Rectal smooth muscle tissue (tissue), 1 donor: ENCODE results near the gene KCNAB3.

ENCODE experiments used
- H3K27ac ChIP-seq: one replicate; pipeline ENCODE4 v1.7.0; 2013; ENCODE audit warnings: low read depth, low read length, inconsistent platforms
- H3K27me3 ChIP-seq: one replicate; pipeline ENCODE4 v1.7.0; 2013; ENCODE audit warnings: low read length; ENCODE audit not compliant: control insufficient read depth, insufficient read depth
- H3K36me3 ChIP-seq: one replicate; pipeline ENCODE4 v1.7.0; 2013; ENCODE audit warnings: low read length; ENCODE audit not compliant: control insufficient read depth, insufficient read depth
- H3K4me1 ChIP-seq: one replicate; pipeline ENCODE4 v1.7.0; 2013; ENCODE audit warnings: low read length; ENCODE audit not compliant: control insufficient read depth, insufficient read depth
- H3K4me3 ChIP-seq: one replicate; pipeline ENCODE4 v1.7.0; 2013; ENCODE audit warnings: low read length
- H3K9ac ChIP-seq: one replicate; pipeline ENCODE4 v1.7.0; 2013; ENCODE audit warnings: low read length

The KCNAB3 gene

DNA sequence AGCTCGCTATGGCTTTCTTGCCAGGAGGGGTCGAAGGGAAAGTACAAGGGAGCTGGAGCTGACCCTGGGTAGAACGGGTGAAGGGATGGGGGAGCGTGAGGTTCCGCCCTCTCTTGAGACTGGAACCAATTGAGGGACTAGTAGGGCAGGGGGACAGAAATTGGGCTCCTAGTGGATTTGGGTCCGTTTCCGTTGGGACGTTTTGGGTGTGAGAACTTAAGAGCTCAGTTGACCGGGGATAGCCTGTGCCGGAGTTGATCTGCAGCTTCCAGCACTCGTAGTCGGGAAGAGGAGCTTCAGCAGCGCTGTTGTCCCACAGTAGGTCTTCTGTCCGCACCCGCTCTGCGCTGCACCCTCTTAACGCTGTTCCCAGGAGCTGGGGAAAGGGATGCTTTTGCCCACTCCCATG is 2.8 kb upstream of the KCNAB3 start:
- Histone ChIP-seq H3K9ac (peak overlapping the region; percentile 95), H3K36me3 (peaks cover 3% of the 10 kb centered on the region), H3K4me3 (peak overlapping the region; percentile 92), H3K27me3 (no peaks in the 10 kb centered on the region), H3K4me1 (peaks cover 10% of the 10 kb centered on the region), H3K27ac (peak overlapping the region; percentile 78)

DNA sequence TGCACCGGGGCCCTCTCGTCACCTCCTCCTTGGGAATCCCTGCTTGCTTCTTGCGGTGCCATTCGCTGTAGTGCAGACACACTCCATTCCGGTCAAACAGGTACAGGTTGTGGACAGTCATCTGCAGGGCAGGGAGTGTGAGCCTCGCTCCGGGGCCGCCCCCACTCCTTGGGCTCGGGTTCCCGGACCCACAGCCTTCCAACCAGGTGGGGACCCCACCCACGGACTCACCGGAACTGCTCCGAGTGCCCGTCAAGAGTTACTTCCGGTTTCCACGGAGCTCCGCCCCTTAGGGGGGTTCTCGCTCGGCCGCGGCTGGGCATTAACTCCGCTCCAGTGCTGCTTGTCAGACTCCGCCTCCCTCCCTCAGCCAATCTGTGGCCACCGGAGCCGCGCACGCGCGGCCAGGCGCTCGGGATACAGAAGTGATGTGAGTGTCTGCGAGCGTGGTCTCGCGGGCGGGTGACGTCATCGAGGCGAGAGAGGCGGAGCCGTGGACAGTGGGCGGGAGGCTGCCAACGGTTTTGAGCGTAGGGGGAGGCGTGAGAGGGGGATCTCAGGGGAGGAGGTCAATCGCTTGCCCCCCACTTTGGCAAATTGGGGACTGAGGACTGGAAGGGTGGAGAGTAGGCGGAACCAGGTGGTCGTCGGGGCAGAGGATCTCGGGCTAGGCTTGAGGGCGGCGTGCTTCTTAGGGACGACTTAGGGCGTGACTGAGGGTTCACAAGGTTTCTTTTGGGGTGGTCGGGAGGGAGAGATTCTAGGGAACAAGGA is 2.2 kb upstream of the KCNAB3 start, which contains the start of the genes CNTROB and TRAPPC1:
CNTROB (plus strand) TSS at position 498 of the 774 bp plus-strand sequence. CDS start 874 bp downstream, outside the sequence.
TRAPPC1 (minus strand) TSS at position 238 of the 774 bp plus-strand sequence; CDS start at position 121, 117 bp downstream.
- Histone ChIP-seq H3K27me3 (no peaks in the 10 kb centered on the region), H3K27ac (peak within 1 kb of the TSS; percentile 78), H3K36me3 (peaks cover under 1% of the 10 kb centered on the region), H3K4me1 (peaks cover 10% of the 10 kb centered on the region), H3K4me3 (peak within 1 kb of the TSS; percentile 92), H3K9ac (peak within 1 kb of the TSS; percentile 95)

DNA sequence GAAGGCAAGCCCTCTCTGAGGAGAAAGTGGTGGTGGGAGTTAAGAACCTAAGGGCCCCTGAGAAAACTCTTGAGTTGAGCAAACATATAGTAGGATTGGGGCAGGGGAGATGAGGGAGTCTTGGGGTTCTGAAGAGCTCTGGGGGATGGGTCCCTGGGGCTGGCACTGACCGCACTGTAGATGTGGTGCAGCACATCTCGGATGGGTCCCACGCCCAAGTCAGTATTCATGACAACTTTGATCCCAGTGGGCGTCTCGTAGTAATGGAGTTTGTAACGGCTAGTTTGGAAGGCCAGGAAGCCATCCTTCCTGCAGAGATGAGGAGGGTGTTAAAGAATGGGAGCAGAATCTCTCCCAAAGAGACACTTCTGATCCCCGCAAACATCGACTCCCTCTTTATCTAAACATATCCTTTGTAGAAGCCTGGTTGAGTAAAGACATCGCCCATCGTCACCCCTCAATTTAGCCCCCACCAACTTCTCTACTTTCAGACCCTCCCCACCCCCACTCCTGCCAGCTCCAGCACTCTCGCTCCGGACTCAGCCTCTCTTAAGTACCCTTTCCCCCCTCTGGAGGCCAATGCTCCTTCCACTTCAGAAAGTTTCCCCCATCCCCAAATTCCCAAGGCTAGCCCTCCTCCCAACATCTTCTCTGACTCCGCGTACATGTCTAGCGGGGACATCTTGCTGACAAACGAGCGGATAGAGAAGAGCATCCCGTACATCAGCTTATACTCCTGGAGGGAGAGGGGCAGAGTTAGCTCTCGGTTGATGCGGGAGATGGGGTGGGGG is 1.4 kb upstream of the KCNAB3 start:
- Histone ChIP-seq H3K9ac (no peak overlapping the region), H3K4me1 (peaks cover 10% of the 10 kb centered on the region), H3K27ac (no peak overlapping the region), H3K36me3 (no peaks in the 10 kb centered on the region), H3K27me3 (no peaks in the 10 kb centered on the region), H3K4me3 (peak overlapping the region; percentile 91)

DNA sequence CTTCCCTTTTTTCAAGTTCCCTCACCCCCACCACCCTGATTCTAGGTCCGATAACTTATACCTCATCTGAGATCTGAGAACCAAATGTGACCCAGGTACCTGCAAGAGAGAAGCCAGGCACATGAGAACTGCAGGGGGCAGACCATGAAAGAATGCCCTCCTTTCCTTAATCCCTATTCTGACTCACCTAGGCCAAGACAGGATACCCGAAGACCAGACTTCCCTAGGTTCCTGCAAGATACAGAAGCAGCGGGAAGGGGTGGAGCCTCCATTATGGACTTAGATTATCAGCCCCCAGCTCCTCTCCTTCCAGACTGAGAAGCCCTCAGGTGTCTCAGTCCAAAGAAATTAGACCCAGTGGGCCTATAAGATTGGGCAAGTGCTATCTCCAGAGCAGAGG is 2.1 kb downstream of the KCNAB3 start:
- Histone ChIP-seq H3K4me1 (no peaks in the 10 kb centered on the region), H3K9ac (no peak overlapping the region), H3K27me3 (no peaks in the 10 kb centered on the region), H3K27ac (no peak overlapping the region), H3K36me3 (no peaks in the 10 kb centered on the region), H3K4me3 (no peak overlapping the region)

DNA sequence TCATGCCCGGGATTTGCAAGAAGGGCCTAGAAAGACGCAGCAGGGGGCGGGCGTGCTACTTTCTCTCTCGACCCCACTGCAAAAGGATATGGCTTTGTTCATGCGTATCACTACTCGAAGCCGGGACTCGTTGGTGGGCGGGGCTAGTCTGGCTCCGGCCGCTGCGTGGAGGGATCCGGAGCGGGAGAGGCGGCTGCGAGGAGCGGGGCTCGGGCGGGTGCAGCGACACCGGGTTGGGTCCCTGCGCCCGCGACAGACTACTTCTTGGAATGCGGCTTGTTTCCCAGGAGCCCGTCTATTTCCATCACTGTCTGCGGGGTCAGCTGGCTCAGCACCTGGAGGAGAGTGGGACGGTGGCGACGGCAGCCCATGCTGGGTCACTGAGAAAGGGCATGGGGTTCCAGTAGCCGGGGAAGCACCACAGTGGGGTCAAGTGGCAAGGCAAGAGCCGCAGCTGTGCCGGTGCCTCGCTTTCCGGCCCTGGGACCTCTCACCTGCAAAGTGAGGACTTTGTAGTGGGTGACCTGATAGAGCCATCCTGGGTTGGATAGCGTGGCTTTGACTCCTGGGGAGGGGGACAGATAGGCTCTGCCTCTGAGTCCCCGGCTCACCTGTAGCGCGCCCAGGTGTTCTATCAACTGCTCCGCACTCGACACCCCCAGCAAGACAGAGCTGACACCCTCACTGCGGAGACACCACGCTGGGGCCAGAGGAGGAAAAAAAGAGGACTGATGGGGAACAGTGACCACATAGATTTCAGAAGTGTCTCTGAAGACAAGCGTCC is 6.6 kb downstream of the KCNAB3 start:
- Histone ChIP-seq H3K4me3 (peak overlapping the region; percentile 67), H3K9ac (peak overlapping the region; percentile 32), H3K36me3 (no peaks in the 10 kb centered on the region), H3K4me1 (no peaks in the 10 kb centered on the region), H3K27ac (no peak overlapping the region), H3K27me3 (no peaks in the 10 kb centered on the region)

DNA sequence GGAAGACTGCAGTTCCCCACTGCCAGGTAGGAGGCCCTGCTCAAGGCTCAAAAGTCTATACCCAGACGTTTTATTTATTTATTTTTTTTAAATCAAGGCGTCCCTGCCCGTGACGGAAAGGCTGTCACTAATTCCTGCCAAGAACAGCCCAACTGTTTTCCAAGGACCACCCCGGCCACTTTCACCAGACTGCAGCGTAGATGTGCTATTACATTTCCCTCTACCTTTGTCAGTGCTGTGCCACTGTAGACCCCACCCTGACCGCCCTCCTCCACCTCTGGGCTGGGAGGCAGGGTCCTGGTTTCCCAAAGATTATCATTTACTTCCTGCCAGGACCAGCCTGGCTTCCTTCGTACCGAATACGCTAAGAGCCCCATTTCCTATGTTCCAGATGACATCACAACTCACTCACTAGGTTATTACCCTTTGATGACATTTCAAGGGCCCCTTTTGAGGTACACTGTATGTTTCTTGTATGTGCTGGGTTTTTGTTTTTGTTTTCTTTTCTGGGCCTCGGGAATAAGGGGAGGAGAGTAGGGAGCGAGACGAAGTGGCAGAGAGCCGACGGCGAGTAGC is 7.3 kb downstream of the KCNAB3 start:
- Histone ChIP-seq H3K36me3 (no peaks in the 10 kb centered on the region), H3K9ac (peak overlapping the region; percentile 7), H3K27ac (no peak overlapping the region), H3K4me3 (peak overlapping the region; percentile 67), H3K4me1 (no peaks in the 10 kb centered on the region), H3K27me3 (no peaks in the 10 kb centered on the region)

DNA sequence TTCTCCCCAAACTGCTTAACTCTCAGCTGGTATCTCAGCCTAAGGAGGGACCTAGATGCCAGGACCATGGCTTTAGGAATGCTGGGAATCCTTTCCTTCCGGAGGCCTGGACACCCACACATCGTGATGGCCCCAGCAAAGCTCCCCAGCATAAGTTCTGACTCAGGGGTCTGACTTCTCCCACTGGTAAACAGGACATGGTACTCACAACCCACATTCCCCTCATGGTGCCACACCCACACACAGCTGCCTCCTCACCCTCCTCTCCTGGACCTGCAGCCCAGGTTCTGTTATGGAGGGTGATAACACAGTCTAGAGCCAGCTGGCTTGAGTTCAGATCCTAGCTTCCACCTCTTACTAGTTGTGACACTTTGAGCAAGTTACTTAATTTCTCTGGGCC is 12.8 kb downstream of the KCNAB3 start:
- no peak overlapping the region for H3K9ac ChIP-seq
- peaks cover 17% of the 10 kb centered on the region for H3K4me1 ChIP-seq
- no peaks in the 10 kb centered on the region for H3K36me3 ChIP-seq
- H3K4me3 ChIP-seq: peak overlapping the region; percentile 89
- H3K27ac ChIP-seq: peak overlapping the region; percentile 97
- no peaks in the 10 kb centered on the region for H3K27me3 ChIP-seq

DNA sequence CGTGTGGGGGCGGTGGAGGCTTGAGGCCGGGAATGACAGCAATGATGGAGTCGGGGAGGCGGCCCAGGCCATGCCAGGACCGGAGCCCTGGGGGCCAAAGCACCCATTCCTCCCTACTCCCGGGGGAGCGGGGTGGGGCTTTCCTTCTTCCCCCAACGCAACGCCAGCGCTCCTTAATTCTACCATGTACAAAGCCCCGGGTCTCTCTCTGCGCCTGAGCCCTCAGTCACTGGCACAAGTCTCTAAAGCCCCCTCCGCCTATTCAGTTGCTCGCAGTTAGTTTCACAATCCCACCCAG is 13.3 kb downstream of the KCNAB3 start:
- Histone ChIP-seq H3K4me1 (peaks cover 17% of the 10 kb centered on the region), H3K36me3 (peaks cover 2% of the 10 kb centered on the region), H3K27me3 (no peaks in the 10 kb centered on the region), H3K9ac (peak overlapping the region; percentile 77), H3K27ac (peak overlapping the region; percentile 97), H3K4me3 (peak overlapping the region; percentile 89)

DNA sequence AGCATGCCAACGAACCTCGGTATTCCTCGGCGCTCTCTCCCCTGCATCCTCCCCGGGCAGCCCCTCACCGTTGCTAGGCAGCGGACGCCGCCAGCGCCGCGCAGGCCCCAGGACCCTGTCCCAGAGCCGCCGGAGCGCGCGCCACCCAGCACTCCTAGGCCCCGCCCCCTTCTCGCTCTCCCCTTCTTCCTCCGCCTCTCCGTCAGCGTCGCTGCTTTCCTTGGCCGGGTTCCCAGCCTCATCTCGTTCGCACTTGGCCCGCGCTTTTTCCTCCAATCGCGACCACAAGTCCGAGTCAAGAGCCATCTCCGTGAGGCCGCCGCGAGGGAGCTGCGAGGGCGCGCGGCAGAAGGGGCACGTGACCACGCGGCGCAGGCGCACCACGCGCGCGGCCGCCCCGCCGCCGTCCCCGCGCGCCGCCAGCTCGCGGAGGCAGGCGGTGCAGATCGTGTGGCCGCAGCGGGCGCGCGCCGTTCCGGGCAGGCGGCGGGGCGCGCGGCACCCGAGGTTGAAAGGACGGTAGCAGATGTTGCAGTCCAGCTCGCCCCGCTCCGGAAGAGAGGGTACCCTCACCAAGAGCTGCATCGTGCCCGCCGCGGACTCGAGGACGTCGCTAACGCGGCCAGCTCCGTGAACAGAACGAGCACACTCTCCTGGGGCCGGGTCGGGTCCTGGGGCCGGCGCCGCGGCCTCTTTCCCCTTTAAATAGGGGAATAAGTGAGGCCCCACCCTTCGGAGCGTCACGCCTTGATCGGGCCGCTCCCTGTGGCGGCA is 13.9 kb downstream of the KCNAB3 start, which contains the start of gene RNF227:
RNF227 (minus strand) TSS at position 679 of the 774 bp plus-strand sequence; CDS start at position 585, 94 bp downstream.
- Histone ChIP-seq H3K27me3 (no peaks in the 10 kb centered on the region), H3K4me1 (peaks cover 17% of the 10 kb centered on the region), H3K27ac (peak within 1 kb of the TSS; percentile 97), H3K9ac (peak within 1 kb of the TSS; percentile 77), H3K36me3 (peaks cover 8% of the 10 kb centered on the region), H3K4me3 (peak within 1 kb of the TSS; percentile 89)

DNA sequence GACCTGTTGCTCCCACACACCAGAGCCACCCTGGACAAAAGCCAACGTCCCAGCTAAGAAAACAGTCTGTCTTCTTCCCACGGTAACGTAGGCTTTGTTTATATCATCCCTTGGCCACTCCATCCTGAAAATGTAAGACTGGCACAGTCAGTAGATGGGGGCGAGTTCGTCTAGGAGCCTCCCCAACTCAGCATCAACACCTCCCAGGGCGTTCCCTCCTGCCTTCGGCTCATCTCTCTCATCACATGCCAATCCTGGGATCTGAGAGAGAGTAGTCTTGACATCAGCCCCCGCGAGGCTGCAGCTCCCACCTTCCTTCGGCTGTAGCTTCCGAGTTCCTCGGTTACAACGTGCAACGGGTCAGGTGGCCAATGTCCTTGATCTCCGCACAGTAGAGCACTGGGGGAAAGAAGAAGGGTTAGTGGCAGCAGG is 14.5 kb downstream of the KCNAB3 start:
- peak overlapping the region; percentile 97 for H3K27ac ChIP-seq
- no peaks in the 10 kb centered on the region for H3K27me3 ChIP-seq
- peak overlapping the region; percentile 89 for H3K4me3 ChIP-seq
- H3K36me3 ChIP-seq: peaks cover 9% of the 10 kb centered on the region
- H3K9ac ChIP-seq: peak overlapping the region; percentile 52
- peaks cover 17% of the 10 kb centered on the region for H3K4me1 ChIP-seq

DNA sequence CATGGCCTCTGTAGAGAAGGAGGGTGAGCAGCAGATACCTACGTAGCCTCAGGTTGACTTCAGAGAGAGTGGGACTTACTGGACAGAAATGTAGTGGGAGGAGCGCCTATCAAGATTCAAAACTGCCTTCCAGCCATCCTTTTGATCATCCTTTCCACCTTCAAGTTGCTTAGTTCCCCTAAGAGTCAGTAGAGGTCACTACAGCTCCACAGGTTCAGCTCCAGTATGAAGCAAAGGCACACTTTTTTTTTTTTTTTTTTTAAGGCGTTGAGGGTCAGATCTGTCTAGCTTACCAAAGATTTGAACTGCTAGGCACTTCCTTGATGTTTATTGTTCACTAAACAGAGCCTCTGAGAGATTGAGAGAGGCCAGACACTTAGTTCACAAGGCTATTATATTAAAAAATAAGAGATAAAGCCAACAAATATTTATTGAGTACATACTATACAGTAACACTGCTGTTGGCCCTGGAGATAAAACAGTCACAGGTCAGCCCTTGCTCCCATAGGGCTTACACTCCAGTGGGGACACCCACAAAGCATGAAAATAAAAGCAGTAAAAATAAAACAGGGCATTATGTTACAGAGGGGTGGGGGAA is 16.6 kb downstream of the KCNAB3 start:
- Histone ChIP-seq H3K4me3 (no peak overlapping the region), H3K36me3 (peaks cover 21% of the 10 kb centered on the region), H3K27ac (no peak overlapping the region), H3K4me1 (peaks cover 17% of the 10 kb centered on the region), H3K27me3 (no peaks in the 10 kb centered on the region), H3K9ac (no peak overlapping the region)
